Spinal cord (tissue), 10 donors: Measurements from ENCODE around the gene NTRK3. TPM values are rescaled to one million over a fixed set of nuclear protein-coding genes. Genes with fewer than 3 reads are reported as not detected.

Experiments used
- DNase-seq, 6 donors: peaks; one replicate each; pipeline versions ENCODE4 v3.0.0 to v3.0.0-alpha.2; 2013 to 2015; ENCODE audit warnings: low spot score in 6 of 6, low read depth in 4 of 6
- H3K27ac ChIP-seq: one replicate; pipeline ENCODE4 v1.5.1; 2013; ENCODE audit warnings: low read depth, low read length, control low read depth
- H3K27me3 ChIP-seq: one replicate; pipeline ENCODE4 v1.6.1; 2013; ENCODE audit warnings: low read length; ENCODE audit not compliant: control insufficient read depth, insufficient read depth
- H3K36me3 ChIP-seq: one replicate; pipeline ENCODE4 v1.6.1; 2013; ENCODE audit warnings: low read length; ENCODE audit not compliant: control insufficient read depth, insufficient read depth
- H3K4me1 ChIP-seq: one replicate; pipeline ENCODE4 v1.6.1; 2013; ENCODE audit warnings: low read length; ENCODE audit not compliant: control insufficient read depth, insufficient read depth
- H3K4me3 ChIP-seq: one replicate; pipeline ENCODE4 v1.5.1; 2013; ENCODE audit warnings: low read depth, low read length, control low read depth
- H3K9me3 ChIP-seq: one replicate; pipeline ENCODE4 v1.6.1; 2013; ENCODE audit warnings: low read length; ENCODE audit not compliant: control insufficient read depth, insufficient read depth
- WGBS: methylation state at CpG from one replicate; pipeline ENCODE4 v1.1.5; 2013; ENCODE audit warnings: missing lambda C conversion rate; ENCODE audit not compliant: insufficient coverage; 5-methylcytosine and 5-hydroxymethylcytosine counted together
- polyA plus RNA-seq, 2 donors: library from polyadenylated mRNA; unstranded; fragments of 120-200 nt; gene quantifications; one replicate each; pipeline ENCODE4 v1.2.1, GENCODE V29; 2013; ENCODE audit not compliant: insufficient read length in 2 of 2
- total RNA-seq, 2 donors: library from RNA; depleted of rRNA in 1 of 2; stranded (reverse); fragments of 120-200 nt in 1 of 2; fragments of >200 nt in 1 of 2; gene quantifications; one replicate each; pipeline versions ENCODE4 v1.2.3 to v1.2.4, GENCODE V29; 2013 to 2014
- donor health status: healthy.

NTRK3 gene
- total and polyA plus RNA-seq, 4 donors, result 49.5 to 68.1 (median 60.9) TPM

- Histone ChIP-seq H3K9me3 (no peaks in the 10 kb centered on the region), H3K4me3 (no peak overlapping the region), H3K27ac (no peak overlapping the region), H3K4me1 (peaks cover 67% of the 10 kb centered on the region), H3K36me3 (peaks cover 15% of the 10 kb centered on the region), H3K27me3 (no peaks in the 10 kb centered on the region)
- peak in 1 of 6 donors; percentile 25 for DNase-seq
- 54% methylated on average over 3 of the region's 4 CpGs for WGBS
These were observed 8.6 kb downstream of the NTRK3 start for GRCh38 chr15:88247914-88248313.

- H3K4me1 ChIP-seq, result peaks cover 65% of the 10 kb centered on the region
These were observed 9.7 kb downstream of the NTRK3 start for GRCh38 chr15:88246666-88247446.

GRCh38 chr15:88246081-88246480 lies 10.5 kb downstream of the NTRK3 start:
- no peak overlapping the region for H3K27ac ChIP-seq
- DNase-seq, result no peak
- H3K36me3 ChIP-seq, result peaks cover 4% of the 10 kb centered on the region
- no peaks in the 10 kb centered on the region for H3K9me3 ChIP-seq
- no peak overlapping the region for H3K4me3 ChIP-seq
- WGBS, result 91% methylated on average over 3 of the region's 7 CpGs
- no peaks in the 10 kb centered on the region for H3K27me3 ChIP-seq
- peaks cover 62% of the 10 kb centered on the region for H3K4me1 ChIP-seq

More at GRCh38 chr15:88246666-88247446, 9.7 kb downstream of the NTRK3 start:
- no peaks in the 10 kb centered on the region for H3K9me3 ChIP-seq
- H3K27me3 ChIP-seq, result no peaks in the 10 kb centered on the region
- H3K4me3 ChIP-seq, result no peak overlapping the region
- peaks cover 11% of the 10 kb centered on the region for H3K36me3 ChIP-seq
- peak overlapping the region; percentile 50 for H3K27ac ChIP-seq
- DNase-seq, result peak in 4 of 6 donors; percentile 68 to 94 (median 86)
- whole genome bisulfite sequencing, result 12% methylated on average over 26 of the region's 27 CpGs

DNA sequence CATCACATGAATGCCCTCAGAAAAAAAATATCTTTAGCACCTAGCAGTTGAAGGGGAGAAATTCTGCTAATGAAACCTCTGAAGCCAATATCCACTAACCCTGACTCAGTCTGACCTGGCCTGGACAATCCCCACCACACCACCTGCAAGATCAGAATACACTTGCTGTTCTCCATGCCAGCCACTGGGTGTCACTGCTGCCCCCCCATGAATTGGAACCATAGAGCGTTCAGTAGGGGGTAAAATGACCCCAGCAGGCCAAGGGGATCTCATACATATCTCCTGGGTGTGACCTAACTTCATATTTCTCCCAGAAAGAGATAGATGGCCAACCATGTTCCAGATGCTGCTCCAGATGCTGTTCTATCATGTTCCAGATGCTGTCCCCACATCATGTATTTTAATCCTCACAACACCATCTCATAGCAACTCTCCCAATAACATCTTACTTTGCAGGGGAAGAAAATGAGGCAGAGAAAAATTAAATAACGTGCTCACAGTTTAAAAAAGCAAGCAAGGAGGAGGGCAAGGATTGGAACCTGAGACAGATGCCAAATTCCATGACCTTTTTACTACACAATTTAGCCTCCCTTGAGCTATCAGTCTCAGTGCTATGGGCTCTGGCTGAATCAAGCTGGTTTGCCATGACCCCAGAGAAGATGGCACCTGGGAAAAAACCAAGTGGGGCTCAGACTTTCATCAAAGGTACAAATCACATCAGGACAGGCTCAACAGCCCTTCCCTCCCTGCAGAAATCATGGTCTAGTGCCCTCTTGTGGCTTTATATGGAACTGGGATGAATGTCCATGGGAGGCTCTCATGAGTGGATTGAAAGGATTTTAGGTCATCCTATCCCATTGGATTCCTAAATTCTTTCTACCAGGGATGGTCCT lies 12.4 kb downstream of the NTRK3 start:
- WGBS, result no CpG with 5 or more reads among the region's 2 CpGs
- Histone ChIP-seq H3K27ac (no peak overlapping the region), H3K27me3 (no peaks in the 10 kb centered on the region), H3K4me3 (no peak overlapping the region), H3K9me3 (no peaks in the 10 kb centered on the region), H3K36me3 (peaks cover 6% of the 10 kb centered on the region), H3K4me1 (peaks cover 46% of the 10 kb centered on the region)
- DNase-seq, result peak in 2 of 6 donors; percentile 49 to 50

- H3K4me1 ChIP-seq, result peaks cover 38% of the 10 kb centered on the region
- H3K4me3 ChIP-seq, result no peak overlapping the region
- no peak overlapping the region for H3K27ac ChIP-seq
- WGBS, result 79% methylated on average over 9 of the region's 11 CpGs
- H3K36me3 ChIP-seq, result peaks cover 6% of the 10 kb centered on the region
- H3K9me3 ChIP-seq, result no peaks in the 10 kb centered on the region
- H3K27me3 ChIP-seq, result no peaks in the 10 kb centered on the region
- peak in 1 of 6 donors; percentile 70 for DNase-seq
These were observed 13.7 kb downstream of the NTRK3 start for GRCh38 chr15:88242586-88243555.

- Histone ChIP-seq H3K4me3 (no peak overlapping the region), H3K4me1 (peaks cover 24% of the 10 kb centered on the region), H3K36me3 (peaks cover 6% of the 10 kb centered on the region), H3K9me3 (no peaks in the 10 kb centered on the region), H3K27me3 (no peaks in the 10 kb centered on the region), H3K27ac (no peak overlapping the region)
- WGBS, result 83% methylated on average over 9 of the region's 9 CpGs
- no peak for DNase-seq
These were observed 15.1 kb downstream of the NTRK3 start for GRCh38 chr15:88241461-88241860.

GRCh38 chr15:88241060-88241459 lies 15.5 kb downstream of the NTRK3 start:
- no peak for DNase-seq
- peaks cover 20% of the 10 kb centered on the region for H3K4me1 ChIP-seq
- WGBS, result 91% methylated on average over 3 of the region's 5 CpGs
- no peak overlapping the region for H3K4me3 ChIP-seq
- no peaks in the 10 kb centered on the region for H3K27me3 ChIP-seq
- H3K9me3 ChIP-seq, result no peaks in the 10 kb centered on the region
- no peak overlapping the region for H3K27ac ChIP-seq
- peaks cover 6% of the 10 kb centered on the region for H3K36me3 ChIP-seq

DNA sequence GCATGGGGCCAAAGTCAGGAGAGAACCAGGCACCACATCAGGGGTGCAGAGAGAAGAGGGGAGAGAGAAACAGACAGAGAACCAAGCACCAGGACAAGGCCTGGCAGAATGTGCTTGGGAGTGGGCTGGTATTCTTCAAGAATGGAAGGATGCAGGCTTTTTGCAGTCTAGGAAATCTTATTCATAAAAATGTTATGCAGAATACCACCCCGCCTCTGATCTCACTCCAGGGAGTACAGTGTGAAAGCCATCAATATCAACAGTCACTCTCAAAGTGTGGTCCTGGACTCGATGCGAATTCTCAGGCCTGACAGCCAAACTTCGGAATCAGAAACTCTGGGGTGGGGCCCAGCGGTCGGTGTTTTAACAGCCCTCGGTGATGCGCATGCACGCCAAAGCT lies 16.9 kb downstream of the NTRK3 start:
- H3K4me1 ChIP-seq, result peaks cover 26% of the 10 kb centered on the region
- no peak for DNase-seq
- H3K27ac ChIP-seq, result no peak overlapping the region
- no peaks in the 10 kb centered on the region for H3K27me3 ChIP-seq
- 83% methylated on average over 9 of the region's 9 CpGs for WGBS
- no peak overlapping the region for H3K4me3 ChIP-seq
- H3K9me3 ChIP-seq, result no peaks in the 10 kb centered on the region
- peaks cover 6% of the 10 kb centered on the region for H3K36me3 ChIP-seq
